B cell (primary cell): ENCODE results near the gene TRIM66.

Experiments
- CTCF ChIP-seq: fragments of 200-600 bp; IDR thresholded peaks from one replicate; pipeline ENCODE4 v1.8.0; 2022; ENCODE audit warnings: antibody characterized with exemption, mild to moderate bottlenecking
- EZH2 ChIP-seq: IDR thresholded peaks from 2 replicates; pipeline ENCODE4 v1.6.1; 2012; ENCODE audit warnings: borderline replicate concordance, low read depth, mild to moderate bottlenecking, moderate library complexity, low read length; ENCODE audit not compliant: insufficient read depth, poor library complexity, severe bottlenecking

GRCh38 chr11:8719211-8719649 lies 36.8 kb upstream of the TRIM66 start:
- TF ChIP-seq CTCF (no peak), EZH2 (no peak)
